HG03432 (cell line): ENCODE measurements around the gene PTPRD.

Experiments
- ATAC-seq: cut with Tn5 transposase; IDR thresholded peaks from one replicate; pipeline ENCODE4 v1.9.1; 2021; ENCODE audit warnings: mild to moderate bottlenecking, moderate library complexity; ENCODE audit not compliant: unreplicated experiment

PTPRD gene

DNA sequence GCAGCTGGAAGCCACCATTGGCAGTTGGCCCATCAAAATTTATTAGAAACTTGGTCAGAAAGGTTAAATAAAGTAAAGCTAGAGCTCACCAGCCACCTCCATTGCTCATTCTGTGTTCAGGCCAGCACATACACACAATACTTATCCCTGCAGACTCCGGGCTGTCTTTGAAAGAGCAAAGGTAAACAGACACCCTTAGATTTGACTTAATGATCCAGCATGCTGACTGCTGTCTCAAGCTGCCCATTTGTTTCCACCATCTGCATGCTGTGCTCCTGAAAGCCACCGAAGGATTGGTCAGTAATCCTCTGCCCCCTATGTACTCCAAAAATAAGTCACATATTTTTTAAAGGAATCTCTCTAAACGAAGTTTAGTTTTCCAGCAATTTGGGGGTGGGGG, 1753.4 kb downstream of the PTPRD start:
- no peak for ATAC-seq

DNA sequence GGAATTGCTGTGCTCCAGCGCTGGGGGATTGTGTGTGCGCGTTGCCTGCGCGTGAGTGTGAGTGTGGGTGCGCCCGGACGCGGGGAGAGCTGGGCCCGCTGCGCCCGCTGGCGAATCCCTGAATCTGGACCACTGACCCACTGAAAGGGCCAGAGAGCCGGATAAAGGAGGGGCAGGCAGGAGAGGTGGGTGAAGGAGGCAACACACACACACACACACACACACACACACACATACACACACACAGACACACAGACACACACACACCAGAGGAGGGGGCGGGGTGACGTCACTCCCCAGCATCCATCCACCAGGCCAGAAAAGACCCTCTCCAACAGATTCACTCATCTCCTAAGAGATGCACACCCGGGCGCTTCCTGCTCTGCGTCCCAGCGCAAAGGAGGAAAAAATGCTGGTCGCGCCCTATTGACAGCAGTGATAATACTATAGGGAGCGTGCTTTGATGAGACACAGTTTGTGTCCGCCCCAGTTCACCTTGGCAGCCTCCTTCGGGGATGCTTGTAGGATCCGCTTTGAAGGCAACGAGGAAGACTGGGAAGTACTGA, 1754.1 kb downstream of the PTPRD start:
- no peak for ATAC-seq

DNA sequence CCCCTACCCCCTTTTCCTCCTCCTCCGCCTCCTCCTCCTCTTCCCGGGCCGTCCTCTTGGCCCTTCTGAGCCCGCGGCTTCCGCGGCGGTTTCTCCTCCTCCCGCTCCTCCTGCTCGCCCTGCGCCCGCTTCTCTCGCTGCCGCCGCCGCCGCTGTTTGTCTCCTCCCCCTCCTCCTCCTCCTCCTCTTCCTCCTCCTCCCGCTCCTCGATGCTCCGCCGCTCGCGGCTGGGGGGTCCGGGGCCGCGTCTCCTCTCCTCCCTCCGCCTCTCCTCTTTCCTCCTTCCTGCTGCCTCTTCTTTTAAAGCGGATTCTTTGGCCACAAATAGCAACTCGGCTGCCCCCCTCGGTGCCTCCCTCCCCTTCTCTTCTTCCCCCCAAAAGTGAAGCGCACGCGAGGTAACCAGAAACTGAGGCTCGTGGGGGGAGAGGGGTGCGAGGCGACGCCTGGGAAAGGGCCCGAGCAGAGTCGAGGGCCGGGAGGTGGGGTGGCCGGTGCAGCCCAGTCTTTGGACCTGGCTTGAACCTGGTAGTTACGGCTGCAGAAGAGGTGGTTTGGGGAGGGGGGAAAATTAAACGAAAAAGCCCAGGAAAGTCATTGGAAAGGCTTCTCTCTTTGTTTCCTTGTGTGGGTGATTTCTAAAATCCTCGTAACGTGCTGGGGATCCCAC, 1754.7 kb downstream of the PTPRD start:
- ATAC-seq, result peak; percentile 31

DNA sequence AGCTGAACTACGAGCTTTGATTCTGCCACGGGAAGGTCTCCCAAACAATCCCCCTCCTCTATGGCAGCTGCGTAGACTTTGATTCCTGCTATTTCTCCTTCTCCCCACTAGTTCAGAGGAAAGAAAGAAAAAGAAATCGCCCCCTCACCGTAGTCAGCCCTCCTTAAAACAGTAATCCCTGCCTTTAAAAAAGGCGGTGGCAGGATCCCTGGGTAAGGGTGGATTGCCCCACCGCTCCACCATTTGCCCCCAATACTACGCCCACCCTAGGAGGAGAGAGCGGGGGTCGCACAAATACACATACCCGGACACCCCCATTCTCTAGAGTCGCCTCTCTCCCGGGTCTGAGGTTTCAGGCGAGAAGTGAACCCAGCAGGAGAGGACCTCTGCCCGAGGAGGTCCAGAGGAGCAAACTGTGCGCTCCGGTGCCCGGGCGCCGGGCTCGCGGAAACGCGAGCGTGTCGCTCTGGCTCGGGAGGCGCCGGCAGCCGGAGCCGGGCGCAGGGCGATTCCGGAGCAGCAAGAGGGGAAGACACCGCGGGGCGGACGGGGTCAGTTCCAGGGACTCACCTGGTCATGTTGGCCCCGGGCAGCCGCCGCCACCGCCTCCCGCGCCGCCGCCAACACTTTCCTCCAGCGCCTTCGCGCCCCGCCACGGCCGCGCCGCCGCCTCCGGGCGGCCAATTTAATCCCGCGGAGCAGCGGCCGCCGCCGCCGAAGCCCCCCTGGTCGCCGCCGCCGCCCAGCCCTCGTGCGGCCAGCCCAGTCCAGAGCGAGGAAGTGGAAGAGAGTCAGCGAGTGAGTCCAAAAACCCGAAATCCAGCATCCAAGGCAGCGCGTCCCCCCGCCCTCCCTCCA, 1755.5 kb downstream of the PTPRD start:
- ATAC-seq, result peak; percentile 51

DNA sequence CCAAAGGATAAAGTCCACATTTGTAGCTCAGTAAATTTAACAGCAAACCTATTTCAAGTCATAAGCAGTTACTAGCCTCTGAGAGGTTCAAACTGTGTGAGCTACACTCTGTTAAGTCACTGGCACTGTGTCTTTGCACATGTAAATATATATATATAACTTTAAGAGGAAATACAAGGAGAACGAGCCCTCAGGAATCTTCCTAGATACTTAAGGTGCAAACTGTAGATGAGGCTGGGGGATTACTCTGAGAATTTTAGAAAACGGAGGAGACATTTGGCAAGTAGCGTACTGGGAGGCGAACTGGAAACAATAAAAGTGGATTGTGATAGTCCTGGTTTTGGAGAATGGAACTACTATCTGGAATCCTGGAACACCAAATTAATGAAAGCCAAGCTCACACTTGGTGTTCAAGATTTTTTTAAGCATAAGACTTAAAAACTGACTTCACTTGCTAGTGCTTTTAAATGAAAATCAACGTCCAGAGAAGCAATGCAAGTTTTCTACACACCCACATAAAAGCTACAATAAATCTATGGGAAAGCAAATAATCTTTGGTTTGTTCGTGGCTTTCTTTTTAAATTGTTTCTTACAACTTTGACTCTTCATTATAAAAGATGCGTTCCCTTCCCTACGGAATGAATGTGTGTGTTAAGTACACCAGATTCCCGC, 1756.3 kb downstream of the PTPRD start:
- no peak for ATAC-seq

DNA sequence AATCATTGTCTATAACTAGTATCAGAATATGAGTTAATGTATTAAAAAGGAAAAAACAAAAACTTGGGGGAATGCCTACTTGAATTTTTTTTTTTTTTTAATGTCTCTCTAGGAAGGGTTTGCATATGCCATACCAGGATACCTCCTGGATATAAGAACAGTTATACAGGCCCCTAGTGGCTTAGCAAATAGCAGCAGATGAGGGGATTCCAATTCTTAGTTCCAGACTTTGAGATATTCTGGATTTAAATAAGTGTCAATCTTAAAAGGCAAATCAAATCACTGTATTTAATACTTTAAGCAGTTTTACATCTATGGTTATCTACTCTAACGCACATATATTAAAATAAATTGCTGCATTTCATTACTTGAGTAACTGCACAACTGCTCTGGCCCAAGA, 1757.8 kb downstream of the PTPRD start:
- ATAC-seq, result no peak

DNA sequence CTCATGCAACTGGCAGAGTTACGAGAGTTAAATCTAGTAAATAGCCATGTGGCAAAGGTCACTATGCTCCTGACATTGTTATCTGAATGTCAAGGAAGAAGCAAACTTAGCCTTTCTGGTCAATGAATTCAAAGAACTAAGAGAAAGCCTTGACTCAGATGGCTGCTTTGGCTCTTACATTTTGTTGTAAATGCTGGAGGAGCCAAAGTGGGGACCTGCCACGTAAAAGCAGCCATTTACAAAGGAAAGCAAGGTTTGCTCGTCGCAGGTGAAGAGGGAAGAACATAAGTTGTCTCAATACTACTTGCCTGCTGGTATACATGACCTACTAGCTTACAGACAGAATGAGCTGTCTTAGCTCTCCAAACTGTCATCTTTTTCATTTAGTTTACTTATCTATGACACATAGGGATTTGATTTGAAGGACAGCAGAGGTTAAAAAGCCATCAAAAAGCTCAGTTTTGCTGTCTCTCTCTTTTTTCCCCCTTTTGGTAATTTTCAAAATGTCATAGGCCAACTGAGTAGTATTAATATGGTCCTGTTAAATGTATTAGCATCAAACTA, 1760.4 kb downstream of the PTPRD start:
- ATAC-seq, result no peak

DNA sequence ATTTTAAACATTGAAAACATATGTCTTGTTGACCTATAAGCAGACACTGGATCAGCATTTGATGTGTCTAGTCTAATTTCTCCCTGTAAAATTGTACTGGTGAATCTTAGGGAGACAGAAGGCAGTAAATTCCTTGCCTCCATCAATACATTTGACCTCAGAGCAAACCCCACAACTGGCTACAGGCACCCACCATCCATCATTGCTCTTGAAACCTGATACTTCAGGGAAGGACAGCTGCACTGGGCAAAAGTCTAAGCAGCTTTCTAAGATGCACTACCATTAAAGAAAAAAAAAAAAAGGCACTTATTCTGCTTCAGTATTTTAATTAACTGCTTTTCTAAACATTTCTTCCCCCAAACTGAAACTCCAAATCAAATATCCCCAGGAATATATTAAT, 1761.9 kb downstream of the PTPRD start:
- no peak for ATAC-seq

DNA sequence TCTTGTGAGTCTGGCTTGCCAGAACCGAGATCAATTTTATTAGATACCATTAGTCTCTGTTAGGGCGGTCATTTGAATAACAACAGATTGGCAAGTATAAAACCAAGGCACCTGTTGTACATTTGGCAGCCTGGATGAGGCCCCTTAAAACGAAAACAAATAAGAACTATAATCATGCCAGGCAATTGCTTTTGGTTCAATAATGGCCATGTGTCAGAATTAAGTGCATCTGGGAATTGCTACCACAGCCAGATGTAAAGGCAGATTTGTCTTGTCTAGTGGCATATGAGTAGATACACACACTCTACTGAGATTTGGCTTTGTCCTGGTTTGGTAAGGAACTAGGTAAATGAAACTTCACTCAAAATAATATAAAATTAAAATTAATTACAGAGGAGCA, 1767.0 kb downstream of the PTPRD start:
- no peak for ATAC-seq

DNA sequence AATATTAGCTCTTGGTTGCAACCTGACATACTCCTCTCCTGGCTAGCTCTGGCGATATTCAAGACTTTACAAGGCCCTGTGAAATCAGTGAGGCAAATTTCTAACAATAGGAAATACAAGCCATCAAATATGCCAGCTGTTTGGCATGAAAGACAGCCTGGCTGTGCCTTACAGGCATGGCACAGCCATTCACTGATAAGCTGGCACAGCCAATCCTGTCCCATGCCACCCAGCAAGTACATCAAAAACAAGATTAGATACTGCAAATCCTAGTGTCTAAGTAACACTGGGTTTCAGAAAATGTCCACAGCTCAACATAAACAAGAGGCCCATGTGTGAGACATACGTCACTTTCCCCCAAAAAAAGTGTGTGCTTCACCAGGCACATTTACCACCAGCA, 1767.4 kb downstream of the PTPRD start:
- ATAC-seq, result no peak

DNA sequence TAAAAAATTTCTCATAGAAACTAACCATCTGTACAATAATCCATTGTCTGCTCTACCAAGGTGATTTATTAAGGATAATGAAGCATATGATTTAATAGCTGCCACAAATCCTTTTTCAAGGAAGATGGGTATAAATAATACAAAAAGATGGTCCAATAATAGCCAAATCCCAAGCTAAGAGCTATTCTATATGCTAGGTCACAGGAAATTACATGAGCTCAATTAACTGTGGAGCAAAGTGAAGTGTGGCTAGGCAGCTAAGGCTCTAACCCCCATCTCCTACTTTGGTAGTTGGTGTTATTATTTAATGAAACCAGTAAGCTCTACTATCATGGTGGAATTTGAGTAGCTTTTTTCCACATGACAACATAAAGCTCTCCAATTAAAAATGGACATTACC, 1768.3 kb downstream of the PTPRD start:
- no peak for ATAC-seq

DNA sequence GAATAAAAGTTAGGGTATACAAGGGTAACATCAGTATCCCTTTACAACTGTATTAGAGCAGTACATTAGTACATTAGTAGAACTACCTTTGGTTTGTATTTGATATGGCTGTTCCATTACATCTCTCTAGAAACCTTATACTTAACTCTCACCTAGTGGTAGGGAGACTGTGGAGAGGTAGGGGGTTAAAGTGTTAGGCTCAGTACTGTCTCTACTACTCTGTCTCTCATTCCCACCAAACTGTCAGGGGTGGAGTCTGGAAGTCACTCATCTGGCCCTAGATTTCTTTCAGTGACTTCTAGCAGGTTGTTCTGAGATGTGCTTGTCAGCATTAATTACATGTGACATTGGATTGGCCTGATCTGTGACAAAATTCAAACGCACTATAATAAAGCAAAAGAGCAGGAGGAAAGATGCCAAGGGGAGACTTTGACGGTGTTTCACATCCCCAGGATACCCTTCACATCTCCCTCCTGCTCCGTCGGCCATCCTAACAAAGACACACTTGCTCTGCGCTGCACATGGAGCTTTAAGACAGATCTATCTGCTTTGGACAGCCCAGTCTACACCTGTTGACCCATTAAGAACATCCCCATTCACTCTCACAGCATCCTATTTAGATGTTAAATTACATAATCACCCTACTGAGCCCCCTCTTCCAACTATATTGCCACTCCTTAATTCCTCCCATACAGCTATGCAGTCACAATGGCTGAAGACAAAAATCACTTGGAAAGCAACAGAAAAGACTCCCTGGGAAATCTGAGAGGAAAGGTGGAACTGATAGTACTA, 1770.2 kb downstream of the PTPRD start:
- ATAC-seq, result no peak

DNA sequence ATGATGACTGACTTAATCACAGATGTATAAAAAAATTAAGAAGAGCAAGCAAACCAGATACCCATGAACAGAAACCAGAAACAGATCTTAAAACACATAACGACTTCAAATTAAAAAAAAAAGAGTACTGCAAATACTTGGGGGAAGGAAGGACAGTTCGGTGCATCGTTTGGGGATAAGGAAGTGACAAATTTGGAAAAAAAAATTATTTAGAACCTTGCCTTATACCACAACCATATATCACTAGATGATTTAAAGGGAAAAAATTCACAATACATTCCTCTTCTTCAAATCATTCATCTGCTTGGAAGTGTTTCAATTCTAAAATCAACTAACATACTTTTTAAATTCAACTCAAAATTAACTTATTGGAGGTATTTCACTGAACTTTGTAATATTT, 1774.7 kb downstream of the PTPRD start:
- no peak for ATAC-seq

DNA sequence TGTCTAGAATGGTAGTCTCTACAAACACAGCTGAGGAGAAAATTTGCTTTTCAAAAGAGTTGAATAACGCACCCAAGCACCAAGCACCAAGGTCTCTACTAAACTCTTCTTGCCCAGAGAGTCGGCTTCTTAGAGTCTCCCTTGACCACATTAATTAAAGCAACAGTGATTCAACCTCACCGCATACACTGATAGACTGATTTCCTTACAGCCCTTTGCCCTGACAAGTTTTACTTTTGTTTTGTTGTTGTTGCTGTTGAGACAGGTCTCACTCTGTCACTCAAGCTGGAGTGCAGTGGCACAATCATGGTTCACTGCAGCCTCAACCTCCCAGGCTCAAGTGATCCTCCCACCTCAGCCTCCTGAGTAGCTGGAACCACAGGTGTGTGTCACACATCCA, 1777.5 kb downstream of the PTPRD start:
- ATAC-seq, result no peak

DNA sequence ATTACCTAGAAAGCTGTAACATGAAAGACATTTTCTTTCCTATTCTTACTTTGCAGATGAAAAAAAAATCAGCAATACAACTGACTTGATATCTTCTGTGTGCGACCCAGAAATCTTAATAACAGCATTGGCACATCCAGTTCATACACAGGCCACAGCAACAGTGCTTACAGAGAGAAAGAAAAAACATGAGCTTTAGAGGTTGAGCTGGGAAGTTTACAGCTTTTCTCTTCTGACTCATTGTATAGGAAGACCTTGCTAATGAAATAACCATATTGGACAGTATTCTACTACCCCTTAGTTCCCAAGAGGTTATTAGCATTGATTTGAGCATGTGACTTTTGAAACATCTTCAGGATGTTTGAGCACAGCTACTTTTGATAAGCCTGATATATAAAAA, 1779.8 kb downstream of the PTPRD start:
- ATAC-seq, result no peak

DNA sequence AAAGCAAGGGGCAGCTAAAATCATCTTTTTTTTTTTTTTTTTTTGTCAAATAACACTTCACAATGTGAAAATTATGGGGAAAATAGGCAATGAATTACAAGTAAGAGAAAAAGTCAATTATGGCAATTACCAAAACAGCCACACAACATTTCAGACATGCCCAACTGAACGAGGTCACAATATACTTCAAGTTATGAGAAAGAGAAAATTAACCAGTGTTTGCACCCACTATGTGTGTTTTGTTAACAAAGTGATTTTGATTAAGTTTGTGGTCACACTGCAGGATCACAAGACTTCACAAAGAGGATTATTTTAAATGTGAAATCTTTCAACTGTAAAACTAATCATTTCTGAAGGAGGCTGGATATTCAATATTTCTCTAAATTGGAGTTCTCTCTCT, 1780.4 kb downstream of the PTPRD start:
- ATAC-seq, result no peak

DNA sequence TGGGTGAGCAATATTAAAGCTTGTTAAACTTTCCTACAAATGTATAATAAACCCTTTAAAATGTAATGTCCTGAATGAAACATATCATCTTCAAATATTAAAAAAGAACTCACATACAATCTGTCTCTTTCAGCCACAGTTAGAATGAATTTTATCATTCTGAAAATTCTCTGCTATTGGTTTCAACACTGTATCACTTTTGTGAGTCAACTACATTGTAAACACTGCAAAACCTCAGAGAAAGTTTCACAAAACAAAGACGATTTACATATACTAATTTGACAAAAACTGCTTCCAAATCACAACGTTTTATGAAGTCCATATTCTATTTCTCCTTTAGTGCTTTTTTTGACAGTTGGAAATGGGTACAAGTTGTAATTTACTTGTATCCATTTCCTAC, 1781.2 kb downstream of the PTPRD start:
- no peak for ATAC-seq

DNA sequence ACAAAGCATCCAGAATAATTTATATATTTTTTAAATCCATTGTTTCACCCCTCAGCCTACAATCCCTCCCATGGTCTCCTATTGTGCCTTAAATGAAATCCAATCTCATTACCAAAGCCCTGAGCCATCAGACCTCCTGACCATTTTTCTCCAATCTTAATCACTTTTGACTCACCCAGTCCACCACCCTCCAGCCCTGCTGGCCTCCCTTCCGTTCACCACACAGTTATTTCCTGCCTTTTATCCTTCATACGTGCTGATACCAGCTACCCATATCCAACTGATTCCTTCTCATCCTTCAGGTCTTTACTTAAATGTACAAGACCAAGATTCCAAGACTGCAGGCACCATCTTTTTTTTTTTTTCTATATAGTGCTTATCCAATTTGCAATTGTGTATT, 1786.5 kb downstream of the PTPRD start:
- no peak for ATAC-seq

DNA sequence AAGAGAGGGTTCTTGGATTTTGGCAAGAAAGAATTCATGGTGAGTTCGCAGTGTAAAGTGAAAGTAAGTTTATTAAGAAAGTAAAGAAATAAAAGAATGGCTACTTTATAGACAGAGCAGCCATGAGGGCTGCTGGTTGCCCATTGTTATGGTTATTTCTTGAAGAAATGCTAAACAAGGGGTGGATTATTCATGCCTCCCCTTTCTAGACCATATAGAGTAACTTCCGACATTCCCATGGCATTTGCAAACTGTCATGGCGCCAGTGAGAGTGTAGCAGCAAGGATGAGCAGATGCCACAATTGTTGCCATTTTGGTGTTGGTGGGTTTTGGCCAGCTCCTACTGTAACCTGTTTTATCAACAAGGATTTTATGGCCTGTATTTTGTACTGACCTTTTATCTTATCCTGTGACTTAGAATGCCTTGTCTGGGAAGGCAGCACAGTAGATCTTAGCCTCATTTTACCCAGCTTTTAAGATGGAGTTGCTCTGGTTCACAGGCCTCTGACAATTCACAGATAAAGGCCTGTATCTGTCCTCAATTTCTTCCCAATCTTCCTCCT, 1787.1 kb downstream of the PTPRD start:
- ATAC-seq, result no peak
